Activated effector memory CD4-positive, alpha-beta T cell treated with anti-CD3 and anti-CD28 coated beads, Interleukin-2, amount 50 U/mL, for 16 hours (primary cell): Measurements from ENCODE around the gene CUTA.

Experiments used
- DNase-seq: peaks from one replicate; pipeline ENCODE4 v3.0.0-alpha.2; 2020

Gene CUTA, protein sequence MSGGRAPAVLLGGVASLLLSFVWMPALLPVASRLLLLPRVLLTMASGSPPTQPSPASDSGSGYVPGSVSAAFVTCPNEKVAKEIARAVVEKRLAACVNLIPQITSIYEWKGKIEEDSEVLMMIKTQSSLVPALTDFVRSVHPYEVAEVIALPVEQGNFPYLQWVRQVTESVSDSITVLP

DNA sequence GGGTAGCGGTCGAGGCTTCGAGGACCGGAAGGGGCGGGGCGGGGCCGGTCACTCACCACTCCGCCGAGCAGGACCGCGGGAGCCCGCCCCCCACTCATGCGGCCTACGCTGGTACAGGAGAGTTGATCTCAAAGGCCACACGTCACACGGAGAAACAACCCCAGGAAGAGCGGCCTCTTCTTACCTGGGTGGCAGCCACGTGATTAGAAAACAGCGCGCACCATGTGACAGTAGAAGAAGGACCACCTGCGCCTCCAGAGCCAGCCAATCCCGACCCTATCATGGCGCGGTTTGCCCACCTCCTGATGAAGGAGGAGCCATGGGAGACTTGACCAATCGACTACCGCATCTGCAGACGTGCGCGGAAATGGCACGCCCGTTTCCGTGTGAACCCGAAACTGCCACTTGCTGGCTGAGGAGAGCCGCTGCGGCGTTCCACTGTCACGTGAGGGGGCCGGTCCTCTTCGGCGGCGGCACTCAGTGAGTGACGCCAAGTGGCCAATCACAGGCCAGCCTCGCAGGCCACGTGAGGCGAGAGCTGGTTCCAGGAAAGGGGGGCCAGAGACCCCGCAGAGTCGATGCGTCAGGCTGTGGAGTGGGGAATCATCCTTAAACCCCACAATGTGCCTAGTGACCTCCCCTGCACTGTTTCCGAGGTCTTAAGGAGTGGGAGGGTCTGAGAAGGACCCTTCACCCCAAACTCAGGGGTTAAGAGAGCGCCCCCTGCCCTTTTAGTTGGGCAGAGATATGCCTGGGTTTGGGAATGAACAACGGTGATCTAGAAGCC, at the start of gene CUTA:
Gene CUTA, minus strand, starts transcription at position 205 of the 787 bp plus-strand sequence. Its CDS starts 107 bp downstream, at position 98.
- DNase-seq = peak; percentile 100

DNA sequence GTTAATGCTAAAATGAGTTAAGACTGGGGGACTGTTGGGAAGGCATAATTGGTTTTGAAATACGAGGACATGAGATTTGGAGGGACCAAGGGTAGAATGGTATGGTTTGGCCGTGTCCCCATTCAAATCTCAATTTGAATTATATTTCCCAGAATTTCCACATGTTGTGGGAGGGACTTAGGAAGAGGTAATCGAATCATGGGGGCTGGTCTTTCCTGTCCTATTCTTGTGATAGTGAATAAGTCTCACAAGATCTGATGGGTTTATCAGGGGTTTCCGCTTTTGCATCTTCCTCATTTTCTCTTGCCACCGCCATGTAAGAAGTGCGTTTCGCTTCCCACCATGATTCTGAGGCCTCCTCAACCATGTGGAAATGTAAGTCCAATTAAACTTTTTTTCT, 49.2 kb upstream of the CUTA start:
- no peak for DNase-seq

DNA sequence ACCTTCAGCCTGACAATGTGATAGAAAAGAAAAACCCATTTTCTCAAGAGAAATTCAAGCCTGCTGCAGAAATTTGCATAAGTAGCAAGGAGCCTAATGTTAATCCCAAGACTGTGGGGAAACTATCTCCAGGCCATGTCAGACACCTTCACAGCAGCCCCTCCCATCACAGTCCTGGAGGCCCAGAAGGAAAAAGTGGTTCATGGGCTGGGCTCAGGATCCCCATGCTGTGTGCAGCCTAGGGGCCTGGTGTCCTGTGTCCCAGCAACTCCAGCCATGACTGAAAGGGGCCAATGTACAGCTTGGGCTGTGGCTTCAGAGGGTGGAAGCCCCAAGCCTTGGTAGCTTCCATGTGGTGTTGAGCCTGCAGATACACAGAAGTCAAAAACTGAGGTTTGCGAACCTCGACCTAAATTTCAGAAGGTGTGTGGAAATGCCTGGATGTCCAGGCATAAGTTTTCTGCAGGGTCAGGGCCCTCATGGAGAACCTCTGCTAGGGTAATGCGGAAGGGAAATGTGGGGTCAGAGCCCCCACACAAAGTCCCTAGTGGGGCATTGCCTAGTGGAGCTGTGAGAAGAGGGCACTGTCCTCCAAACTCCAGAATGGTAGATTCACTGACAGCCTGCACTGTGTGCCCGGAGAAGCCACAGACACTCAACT, 48.3 kb upstream of the CUTA start:
- no peak for DNase-seq

DNA sequence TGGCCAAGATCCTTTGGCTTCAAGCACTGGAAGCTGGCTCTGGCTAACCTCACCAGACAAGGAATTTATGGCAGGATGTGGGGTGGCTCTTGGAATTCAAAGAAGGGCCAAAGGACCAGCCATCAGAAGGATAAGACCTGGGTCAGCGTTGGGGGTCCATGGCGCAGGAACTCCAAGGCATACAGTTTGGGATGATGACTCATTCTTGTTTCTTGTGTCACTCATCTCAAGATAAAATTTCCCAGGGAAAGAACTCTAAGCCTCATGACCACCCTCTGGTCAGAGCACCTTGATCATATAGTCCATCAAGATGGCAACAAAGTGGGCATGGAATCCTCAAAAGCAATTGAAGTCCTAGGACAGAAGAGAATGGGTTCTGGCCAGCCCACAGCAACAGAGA, 41.3 kb upstream of the CUTA start:
- no peak for DNase-seq

DNA sequence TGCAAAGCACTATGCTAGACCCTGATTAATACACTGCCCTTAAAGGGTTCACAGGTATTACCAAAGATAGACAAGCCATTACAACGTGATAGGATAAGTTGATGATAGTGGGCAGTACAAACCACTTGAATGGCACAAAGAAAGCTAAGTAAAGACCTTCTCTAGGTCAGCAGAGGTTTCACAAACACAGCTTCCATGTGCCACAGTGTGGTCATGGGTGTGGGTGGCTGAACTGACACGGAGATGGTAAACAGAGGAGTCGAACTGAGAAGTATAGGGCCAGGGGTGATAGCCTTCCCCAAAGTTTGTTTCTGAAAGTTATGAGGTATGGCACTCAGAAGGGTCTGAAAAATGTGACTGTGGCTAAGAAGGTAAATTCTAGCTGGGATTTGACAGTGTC, 40.8 kb upstream of the CUTA start:
- DNase-seq = no peak

DNA sequence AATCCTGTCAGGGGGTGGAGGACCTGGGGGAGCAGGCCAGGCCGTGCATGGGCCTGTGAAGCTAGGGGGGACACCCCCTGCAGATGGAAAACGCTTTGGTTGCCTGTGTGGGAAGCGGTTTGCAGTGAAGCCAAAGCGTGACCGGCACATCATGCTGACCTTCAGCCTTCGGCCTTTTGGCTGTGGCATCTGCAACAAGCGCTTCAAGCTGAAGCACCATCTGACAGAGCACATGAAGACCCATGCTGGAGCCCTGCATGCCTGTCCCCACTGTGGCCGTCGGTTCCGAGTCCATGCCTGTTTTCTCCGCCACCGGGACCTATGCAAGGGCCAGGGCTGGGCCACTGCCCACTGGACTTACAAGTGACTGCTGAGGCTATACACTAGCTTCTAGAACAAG, 38.2 kb upstream of the CUTA start:
- no peak for DNase-seq

DNA sequence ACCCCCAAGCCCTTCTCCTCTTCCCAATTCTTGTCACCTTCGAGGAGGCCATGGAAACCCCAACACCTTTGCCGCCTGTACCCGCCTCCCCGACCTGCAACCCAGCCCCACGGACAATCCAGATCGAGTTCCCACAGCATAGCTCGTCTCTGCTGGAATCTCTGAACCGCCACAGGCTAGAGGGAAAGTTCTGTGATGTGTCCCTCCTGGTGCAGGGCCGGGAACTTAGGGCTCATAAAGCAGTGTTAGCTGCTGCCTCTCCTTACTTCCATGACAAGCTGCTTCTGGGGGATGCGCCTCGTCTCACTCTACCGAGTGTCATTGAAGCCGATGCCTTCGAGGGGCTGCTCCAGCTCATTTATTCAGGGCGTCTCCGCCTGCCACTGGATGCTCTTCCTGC, 37.1 kb upstream of the CUTA start:
- no peak for DNase-seq

DNA sequence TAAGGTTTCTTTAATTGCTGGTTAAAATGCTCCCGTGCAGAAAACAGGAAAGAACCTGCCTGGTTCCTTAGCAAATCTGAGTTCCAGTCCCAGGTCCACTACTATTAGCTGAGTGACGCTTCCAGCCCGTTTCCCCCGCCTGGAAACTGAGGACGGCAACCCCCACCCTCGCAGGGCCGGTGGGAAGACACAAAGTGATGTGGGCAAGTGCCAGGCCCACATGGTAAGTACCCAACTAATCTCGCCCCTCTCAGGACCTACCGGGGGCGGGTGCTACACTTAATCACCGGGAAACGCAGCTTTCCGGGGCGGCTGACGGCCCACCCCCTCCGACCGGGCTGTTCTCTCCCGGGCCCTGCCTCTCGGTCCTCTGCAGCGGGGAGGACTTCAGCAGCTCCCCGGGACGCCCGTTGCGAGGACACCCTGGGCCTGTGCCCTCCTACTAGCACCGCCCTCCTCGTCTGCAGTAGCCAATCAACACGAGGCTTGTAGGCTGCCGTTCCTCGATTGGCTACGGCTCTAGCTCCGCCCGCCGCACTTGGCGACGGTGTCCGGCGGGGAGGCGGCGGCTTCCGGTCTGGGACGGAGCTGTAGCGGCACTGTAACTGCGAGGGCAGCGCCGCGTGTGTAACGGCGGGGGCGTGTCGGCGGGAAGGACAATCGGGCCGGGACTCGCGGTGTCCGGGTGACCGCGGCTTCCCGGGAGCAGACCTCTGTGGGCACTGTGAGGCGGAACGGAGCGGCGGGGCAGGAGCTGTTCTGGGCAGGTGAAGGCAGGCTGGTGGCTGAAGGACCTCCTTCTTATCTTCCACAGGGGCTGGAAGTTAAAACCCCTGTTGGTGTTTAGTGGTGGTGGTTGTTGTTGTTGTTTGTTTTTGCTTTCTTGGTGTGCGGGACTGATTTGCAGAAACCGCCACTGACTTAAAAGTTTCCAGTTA, 36.4 kb upstream of the CUTA start, which contains the start of gene ZBTB9:
Gene ZBTB9, plus strand, starts transcription at position 568 of the 938 bp plus-strand sequence. CDS start 525 bp downstream, outside the sequence.
- DNase-seq = peak; percentile 98

DNA sequence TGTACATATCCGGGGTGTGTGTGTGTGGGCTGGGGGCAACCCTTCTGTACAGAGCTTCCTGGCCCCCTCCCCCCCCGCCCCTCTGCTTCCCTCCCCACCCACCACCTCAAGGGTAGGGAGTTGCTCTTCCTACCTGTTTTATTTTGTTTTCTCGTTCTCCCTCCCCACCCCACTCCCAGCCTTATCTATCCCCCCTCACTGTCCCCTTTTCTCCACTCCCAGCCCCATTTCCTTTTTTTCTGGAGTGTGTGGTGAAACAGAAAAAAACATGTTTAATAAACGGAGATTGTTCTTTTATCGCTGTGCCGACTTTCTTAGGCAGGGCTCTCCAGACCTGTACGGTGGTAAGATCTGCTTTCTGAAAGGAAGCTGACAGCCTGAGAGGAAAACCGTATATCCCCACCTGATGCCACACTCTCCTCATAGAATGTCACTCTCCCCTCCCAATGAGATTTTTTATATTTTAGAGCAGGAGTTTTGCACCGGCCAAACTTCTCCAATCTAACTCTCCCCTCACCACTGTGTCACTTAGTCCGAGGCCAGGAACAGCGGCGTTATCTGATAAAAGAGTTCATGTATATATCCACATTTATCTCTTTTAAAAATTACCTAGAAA, 35.6 kb upstream of the CUTA start:
- no peak for DNase-seq

DNA sequence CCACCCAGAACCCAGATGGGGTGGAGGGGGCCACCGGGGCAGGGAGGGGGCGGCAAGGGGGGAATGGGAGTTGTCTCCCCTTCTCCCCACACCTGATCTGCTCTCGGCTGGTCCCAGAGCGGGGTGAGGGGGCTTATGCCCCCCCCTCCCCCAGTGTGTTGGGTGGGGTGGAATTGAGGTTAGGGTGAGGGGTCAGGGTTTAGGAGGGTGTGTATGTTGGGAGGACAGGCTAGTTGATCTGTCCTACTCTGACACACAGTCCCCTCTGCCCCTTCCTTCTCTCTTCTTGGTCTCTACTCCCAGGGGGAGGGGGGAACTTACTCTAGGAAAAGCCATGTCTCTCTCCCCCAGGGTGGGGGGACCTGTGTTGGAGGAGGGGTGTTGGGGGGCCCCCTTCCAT, 34.6 kb upstream of the CUTA start:
- DNase-seq = no peak

DNA sequence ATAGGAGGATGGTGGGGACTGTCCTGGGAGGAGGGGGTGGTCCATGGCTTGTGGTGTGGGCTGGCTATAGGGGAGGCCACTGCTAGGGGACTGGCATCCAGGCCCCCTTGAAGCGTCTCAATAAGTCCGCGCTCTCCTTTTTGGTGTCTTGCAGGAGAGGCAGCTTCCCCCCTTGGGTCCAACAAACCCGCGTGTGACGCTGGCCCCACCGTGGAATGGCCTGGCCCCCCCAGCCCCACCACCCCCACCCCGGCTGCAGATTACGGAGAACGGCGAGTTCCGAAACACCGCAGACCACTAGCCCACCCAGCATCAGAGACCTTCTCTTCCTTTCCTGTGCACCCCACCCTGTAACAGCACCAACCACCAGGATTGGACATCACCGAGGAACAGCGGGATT, 33.7 kb upstream of the CUTA start:
- no peak for DNase-seq

DNA sequence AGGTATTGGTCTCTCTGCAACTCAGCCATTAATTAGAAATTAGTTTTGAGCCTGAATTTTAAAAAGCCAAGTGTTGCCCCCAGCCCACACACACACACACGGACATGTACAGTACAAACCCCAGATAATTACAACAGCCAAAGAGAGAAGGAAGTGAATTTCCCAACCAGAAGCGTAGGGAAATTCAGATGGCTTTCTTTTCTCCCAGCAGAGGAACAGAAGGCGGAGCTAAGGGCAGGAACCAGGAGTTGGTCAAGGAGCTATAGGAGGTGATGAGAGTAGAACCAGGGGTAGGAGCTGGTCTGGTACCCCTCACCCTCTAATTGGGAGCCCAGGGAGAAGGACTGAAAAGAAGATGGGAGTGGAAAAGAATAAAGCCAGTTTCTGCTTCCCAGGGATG, 32.5 kb upstream of the CUTA start:
- DNase-seq = no peak

DNA sequence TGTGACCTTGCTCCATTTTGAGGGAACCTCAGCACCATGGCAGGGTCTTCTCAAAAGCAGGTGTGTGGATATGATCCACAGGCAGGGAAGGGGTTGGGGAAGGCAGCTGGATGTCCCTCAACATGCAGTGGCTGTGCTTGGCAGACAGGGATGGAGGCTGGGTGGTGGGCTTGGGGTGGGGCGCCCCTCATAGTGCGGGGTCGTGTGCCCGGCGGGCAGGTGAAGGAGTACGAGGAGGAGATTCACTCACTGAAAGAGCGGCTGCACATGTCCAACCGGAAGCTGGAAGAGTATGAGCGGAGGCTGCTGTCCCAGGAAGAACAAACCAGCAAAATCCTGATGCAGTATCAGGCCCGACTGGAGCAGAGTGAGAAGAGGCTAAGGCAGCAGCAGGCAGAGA, 28.4 kb upstream of the CUTA start:
- no peak for DNase-seq

DNA sequence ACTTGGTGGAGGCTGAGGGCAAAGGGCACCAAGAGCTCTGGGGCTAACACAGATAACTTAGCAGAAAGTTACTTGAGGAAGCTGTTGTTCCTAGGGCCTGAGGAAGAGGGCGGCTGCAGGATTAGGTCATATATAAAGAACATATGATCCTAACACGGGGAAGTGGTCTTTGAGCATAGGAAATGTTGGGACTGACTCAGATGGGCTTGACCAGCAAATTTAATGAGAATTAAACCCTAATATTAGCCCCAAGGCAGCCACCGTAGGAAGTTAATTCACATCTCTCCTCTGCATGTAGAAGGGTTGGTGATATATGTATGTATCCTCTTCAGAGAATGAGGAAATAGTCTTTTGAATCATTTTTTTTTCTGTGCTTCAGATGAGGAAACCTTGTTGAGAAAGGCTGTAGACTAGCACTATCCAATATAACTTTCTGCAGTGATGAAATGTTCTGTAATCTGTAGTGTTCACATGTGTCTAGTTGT, 27.3 kb upstream of the CUTA start:
- DNase-seq = no peak

DNA sequence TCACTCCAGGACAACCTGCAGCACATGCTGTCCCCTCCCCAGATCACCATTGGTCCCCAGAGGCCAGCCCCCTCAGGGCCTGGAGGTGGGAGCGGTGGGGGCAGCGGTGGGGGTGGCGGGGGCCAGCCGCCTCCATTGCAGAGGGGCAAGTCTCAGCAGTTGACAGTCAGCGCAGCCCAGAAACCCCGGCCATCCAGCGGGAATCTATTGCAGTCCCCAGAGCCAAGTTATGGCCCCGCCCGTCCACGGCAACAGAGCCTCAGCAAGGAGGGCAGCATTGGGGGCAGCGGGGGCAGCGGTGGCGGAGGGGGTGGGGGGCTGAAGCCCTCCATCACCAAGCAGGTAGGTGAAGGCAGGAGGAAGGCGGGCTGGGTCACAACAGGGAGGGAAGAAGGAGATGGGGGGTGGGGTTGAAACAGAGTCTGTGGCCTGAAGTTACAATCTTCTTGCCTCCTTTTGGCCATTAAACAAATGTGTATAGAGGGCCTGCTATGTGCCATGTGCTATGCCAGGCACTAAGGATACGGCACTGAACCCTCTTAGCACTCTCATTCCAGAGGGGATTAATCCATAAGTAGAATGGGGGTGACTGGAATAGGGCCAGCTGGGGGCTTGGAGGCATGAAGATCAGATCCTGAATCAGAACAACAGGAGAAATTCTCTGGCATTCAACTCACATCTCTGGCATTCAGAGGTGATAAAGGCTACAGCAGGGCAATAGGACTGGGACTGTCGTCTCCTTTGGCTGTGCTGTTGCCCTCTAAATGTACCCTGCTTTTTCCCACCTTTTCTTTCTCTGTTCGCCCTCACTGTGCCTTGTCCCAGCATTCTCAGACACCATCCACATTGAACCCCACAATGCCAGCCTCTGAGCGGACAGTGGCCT, 26.0 kb upstream of the CUTA start:
- no peak for DNase-seq

DNA sequence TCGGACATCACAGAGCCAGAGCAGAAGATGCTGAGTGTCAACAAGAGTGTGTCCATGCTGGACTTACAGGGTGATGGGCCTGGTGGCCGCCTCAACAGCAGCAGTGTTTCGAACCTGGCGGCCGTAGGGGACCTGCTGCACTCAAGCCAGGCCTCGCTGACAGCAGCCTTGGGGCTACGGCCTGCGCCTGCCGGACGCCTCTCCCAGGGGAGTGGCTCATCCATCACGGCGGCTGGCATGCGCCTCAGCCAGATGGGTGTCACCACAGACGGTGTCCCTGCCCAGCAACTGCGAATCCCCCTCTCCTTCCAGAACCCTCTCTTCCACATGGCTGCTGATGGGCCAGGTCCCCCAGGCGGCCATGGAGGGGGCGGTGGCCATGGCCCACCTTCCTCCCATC, 25.1 kb upstream of the CUTA start:
- DNase-seq = no peak

DNA sequence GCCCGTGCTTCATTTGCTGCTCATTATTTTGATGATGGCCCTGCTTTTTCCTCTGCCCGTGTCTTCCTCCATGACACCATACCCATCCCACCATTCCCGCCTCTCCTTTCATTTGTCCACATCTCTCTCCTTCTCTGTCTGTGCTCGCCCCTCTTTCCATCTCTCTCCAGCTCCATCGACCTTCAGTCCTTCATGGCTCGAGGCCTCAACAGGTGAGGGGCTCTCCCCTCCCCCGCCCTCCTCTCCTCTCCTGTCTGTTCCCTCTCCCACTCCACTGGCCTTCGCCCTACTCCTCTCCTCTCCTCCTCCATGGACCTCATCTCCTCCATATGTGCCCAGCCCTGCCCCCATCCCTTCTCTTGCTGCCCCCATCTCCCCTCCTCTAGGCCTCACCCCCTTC, 24.4 kb upstream of the CUTA start:
- no peak for DNase-seq

DNA sequence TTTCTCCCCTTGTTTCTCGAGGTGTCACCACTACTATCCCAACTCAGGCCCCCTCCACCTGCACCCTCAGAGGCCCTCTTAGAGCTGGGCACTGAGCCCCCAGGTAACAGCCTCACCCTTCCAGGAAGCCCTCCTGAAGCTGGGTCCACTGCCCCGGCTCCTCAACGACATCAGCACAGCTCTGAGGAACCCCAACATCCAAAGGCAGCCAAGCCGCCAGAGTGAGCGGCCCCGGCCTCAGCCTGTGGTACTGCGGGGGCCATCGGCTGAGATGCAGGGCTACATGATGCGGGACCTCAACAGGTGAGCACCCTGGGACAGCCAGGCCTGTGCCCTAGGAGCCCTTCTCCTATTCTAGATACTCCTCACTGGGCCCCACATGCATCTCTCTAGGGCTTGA, 23.6 kb upstream of the CUTA start:
- no peak for DNase-seq

DNA sequence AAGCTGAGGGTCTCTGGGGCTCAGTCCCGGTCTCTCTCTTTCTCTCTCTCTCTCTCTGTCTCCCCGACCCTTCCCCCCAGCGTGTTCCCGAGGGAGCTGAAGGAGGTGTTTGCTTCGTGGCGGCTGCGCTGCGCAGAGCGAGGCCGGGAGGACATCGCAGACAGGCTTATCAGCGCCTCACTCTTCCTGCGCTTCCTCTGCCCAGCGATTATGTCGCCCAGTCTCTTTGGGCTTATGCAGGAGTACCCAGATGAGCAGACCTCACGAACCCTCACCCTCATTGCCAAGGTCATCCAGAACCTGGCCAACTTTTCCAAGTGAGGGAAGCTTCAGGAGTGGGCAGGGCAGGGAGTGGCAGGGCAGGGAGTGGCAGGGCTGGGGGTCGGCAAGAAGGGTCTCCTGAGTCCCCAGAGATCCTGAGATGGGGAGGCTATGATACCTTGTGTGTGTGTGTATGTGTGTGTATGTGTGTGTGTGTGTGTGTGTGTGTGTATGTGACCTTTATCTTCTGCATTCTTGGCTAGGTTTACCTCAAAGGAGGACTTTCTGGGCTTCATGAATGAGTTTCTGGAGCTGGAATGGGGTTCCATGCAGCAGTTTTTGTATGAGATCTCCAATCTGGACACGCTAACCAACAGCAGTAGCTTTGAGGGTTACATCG, 22.9 kb upstream of the CUTA start:
- DNase-seq = no peak

DNA sequence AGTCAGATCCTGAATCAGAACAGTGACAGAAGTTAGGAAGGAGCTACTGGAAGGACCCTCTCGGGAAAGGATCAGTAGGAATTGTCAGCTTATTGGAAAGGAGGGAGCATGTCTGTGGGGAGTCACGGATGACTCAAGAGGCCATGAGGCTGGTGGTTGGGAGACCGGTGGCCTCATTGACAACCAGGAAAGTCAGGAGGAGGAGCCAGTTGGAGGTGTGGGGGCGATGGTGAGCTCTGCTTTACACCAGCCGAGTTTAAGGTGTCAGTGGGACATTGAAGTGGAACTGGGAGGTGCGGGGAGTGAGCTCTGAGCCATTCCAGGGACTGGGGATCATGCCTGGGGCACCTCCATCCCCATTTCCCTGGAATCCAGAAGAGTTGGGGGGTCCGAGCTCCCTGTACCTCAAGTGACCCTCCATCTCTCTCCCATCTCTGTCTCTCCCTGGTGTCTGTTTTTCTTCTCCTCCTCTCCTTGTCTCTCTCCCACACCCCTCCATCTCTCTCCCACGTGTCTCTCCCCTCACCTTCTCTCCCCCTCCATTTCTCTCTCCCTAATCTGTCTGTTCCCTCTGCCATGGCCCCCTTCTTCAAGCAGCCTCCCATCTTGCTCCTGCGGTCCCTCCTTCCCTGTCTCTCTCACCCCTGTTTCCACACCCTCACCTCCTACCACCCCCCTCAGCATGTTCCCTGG, 22.2 kb upstream of the CUTA start:
- DNase-seq = no peak
